Esophagus (tissue), 2 donors: ENCODE results near the gene FBXW2. TPM values are rescaled to one million over a fixed set of nuclear protein-coding genes. Genes with fewer than 3 reads are reported as not detected.

Experiments used
- H3K27ac ChIP-seq, 2 donors: one replicate each; pipeline ENCODE4 v1.5.1; 2013; ENCODE audit warnings: low read depth in 2 of 2, mild to moderate bottlenecking in 2 of 2, inconsistent platforms in 1 of 2, low read length in 1 of 2, moderate library complexity in 1 of 2
- H3K27me3 ChIP-seq, 2 donors: one replicate each; pipeline ENCODE4 v1.6.1; 2013; ENCODE audit warnings: low read length in 2 of 2, control low read depth in 1 of 2, mild to moderate bottlenecking in 1 of 2; ENCODE audit not compliant: insufficient read depth in 2 of 2, control insufficient read depth in 1 of 2
- H3K36me3 ChIP-seq, 2 donors: one replicate each; pipeline ENCODE4 v1.6.1; 2013; ENCODE audit warnings: low read length in 1 of 2; ENCODE audit not compliant: control insufficient read depth in 2 of 2, insufficient read depth in 2 of 2
- H3K4me1 ChIP-seq, 2 donors: one replicate each; pipeline ENCODE4 v1.6.1; 2013; ENCODE audit warnings: low read length in 1 of 2; ENCODE audit not compliant: control insufficient read depth in 2 of 2, insufficient read depth in 2 of 2
- H3K4me3 ChIP-seq, 2 donors: one replicate each; pipeline ENCODE4 v1.5.1; 2013; ENCODE audit warnings: low read length in 2 of 2, mild to moderate bottlenecking in 2 of 2, low read depth in 1 of 2, moderate library complexity in 1 of 2
- H3K9me3 ChIP-seq, 2 donors: one replicate each; pipeline ENCODE4 v1.6.1; 2013; ENCODE audit warnings: mild to moderate bottlenecking in 2 of 2, low read depth in 1 of 2, low read length in 1 of 2, moderate library complexity in 1 of 2; ENCODE audit not compliant: control insufficient read depth in 2 of 2, insufficient read depth in 1 of 2
- WGBS, 2 donors: extraction: QIAGEN DNeasy Blood & Tissue Kit; methylation state at CpG; one replicate each; pipeline ENCODE4 v1.1.7; 2013; 5-methylcytosine and 5-hydroxymethylcytosine counted together
- polyA plus RNA-seq, 2 donors: library from polyadenylated mRNA; stranded (reverse); fragments of 200-250 nt; gene quantifications; one replicate each; pipeline ENCODE4 v1.2.3, GENCODE V29; 2013
- donor health status: healthy with polysubstance abuse.
- donor health status: Bipolar disorder and iron deficiency.

FBXW2 gene
- polyA plus RNA-seq: 10 to 100 TPM in 1 of 2 donors, 1 to 10 TPM in 1; 7.1 to 15.7 TPM

GRCh38 chr9:120792898-120793765, at the start of gene FBXW2:
FBXW2 (minus strand) TSS chr9:120793416; CDS start chr9:120788258, 5,158 bp downstream.
- no peaks in the 10 kb centered on the region for H3K9me3 ChIP-seq
- H3K27me3 ChIP-seq: no peaks in the 10 kb centered on the region
- peaks cover 0 to 7% of the 10 kb centered on the region in 2 donors for H3K4me1 ChIP-seq
- WGBS, 2 donors: 0% methylated on average over 62 to 72 of the region's 72 CpGs
- peak within 1 kb of the TSS; percentile 86 to 87 for H3K4me3 ChIP-seq
- H3K36me3 ChIP-seq: no peaks in the 10 kb centered on the region
- H3K27ac ChIP-seq: peak within 1 kb of the TSS; percentile 93 to 97

GRCh38 chr9:120841930-120842684, 48.9 kb upstream of the FBXW2 start:
- 39 to 49% methylated on average over 18 of the region's 18 CpGs for WGBS, 2 donors
- Histone ChIP-seq H3K36me3 (no peaks in the 10 kb centered on the region), H3K27me3 (no peaks in the 10 kb centered on the region), H3K4me1 (peaks cover 3% of the 10 kb centered on the region in 2 donors), H3K9me3 (no peaks in the 10 kb centered on the region), H3K4me3 (peak overlapping the region; percentile 92), H3K27ac (peak overlapping the region; percentile 94 to 95)

- Histone ChIP-seq H3K9me3 (no peaks in the 10 kb centered on the region), H3K4me1 (peaks cover 3% of the 10 kb centered on the region in 2 donors)
These were observed 45.9 kb upstream of the FBXW2 start for GRCh38 chr9:120839146-120839545.

GRCh38 chr9:120837921-120838320, 44.7 kb upstream of the FBXW2 start:
- peaks cover 0 to 3% of the 10 kb centered on the region in 2 donors for H3K4me1 ChIP-seq
- no peaks in the 10 kb centered on the region for H3K9me3 ChIP-seq
- WGBS, 2 donors: 77 to 88% methylated on average over 3 of the region's 3 CpGs
- no peaks in the 10 kb centered on the region for H3K27me3 ChIP-seq
- H3K36me3 ChIP-seq: peaks cover 3 to 8% of the 10 kb centered on the region in 2 donors
- no peak overlapping the region for H3K27ac ChIP-seq
- no peak overlapping the region for H3K4me3 ChIP-seq

More at GRCh38 chr9:120839146-120839545, 45.9 kb upstream of the FBXW2 start:
- WGBS, 2 donors: 82 to 84% methylated on average over 2 of the region's 2 CpGs
- no peak overlapping the region for H3K27ac ChIP-seq
- no peak overlapping the region for H3K4me3 ChIP-seq
- no peaks in the 10 kb centered on the region for H3K27me3 ChIP-seq
- H3K36me3 ChIP-seq: peaks cover 0 to 2% of the 10 kb centered on the region in 2 donors

GRCh38 chr9:120833325-120833724, 40.1 kb upstream of the FBXW2 start:
- H3K27ac ChIP-seq: no peak overlapping the region
- H3K4me3 ChIP-seq: no peak overlapping the region
- H3K36me3 ChIP-seq: peaks cover 11 to 14% of the 10 kb centered on the region in 2 donors
- no peaks in the 10 kb centered on the region for H3K27me3 ChIP-seq
- no peaks in the 10 kb centered on the region for H3K4me1 ChIP-seq
- WGBS, 2 donors: 96% methylated on average over 7 of the region's 7 CpGs
- H3K9me3 ChIP-seq: no peaks in the 10 kb centered on the region

GRCh38 chr9:120832807-120833206, 39.6 kb upstream of the FBXW2 start:
- Histone ChIP-seq H3K27ac (no peak overlapping the region), H3K4me1 (no peaks in the 10 kb centered on the region), H3K9me3 (no peaks in the 10 kb centered on the region), H3K4me3 (no peak overlapping the region), H3K36me3 (peaks cover 11 to 14% of the 10 kb centered on the region in 2 donors), H3K27me3 (no peaks in the 10 kb centered on the region)

- no peaks in the 10 kb centered on the region for H3K9me3 ChIP-seq
- H3K27me3 ChIP-seq: no peaks in the 10 kb centered on the region
- H3K27ac ChIP-seq: no peak overlapping the region
- H3K4me1 ChIP-seq: no peaks in the 10 kb centered on the region
- H3K36me3 ChIP-seq: peaks cover 11 to 14% of the 10 kb centered on the region in 2 donors
- WGBS, 2 donors: 97 to 99% methylated on average over 3 of the region's 3 CpGs
- H3K4me3 ChIP-seq: no peak overlapping the region
These were observed 37.6 kb upstream of the FBXW2 start for GRCh38 chr9:120830865-120831264.

GRCh38 chr9:120830151-120830550, 36.9 kb upstream of the FBXW2 start:
- WGBS, 2 donors: 91 to 93% methylated on average over 3 of the region's 3 CpGs

GRCh38 chr9:120829650-120830049, 36.4 kb upstream of the FBXW2 start:
- Histone ChIP-seq H3K4me3 (no peak overlapping the region), H3K9me3 (no peaks in the 10 kb centered on the region), H3K27ac (no peak overlapping the region), H3K27me3 (no peaks in the 10 kb centered on the region), H3K36me3 (peaks cover 11 to 14% of the 10 kb centered on the region in 2 donors), H3K4me1 (no peaks in the 10 kb centered on the region)
- 88 to 97% methylated on average over 1 of the region's 1 CpG for WGBS, 2 donors

More at GRCh38 chr9:120830151-120830550, 36.9 kb upstream of the FBXW2 start:
- no peak overlapping the region for H3K4me3 ChIP-seq
- peaks cover 11 to 14% of the 10 kb centered on the region in 2 donors for H3K36me3 ChIP-seq
- H3K27ac ChIP-seq: no peak overlapping the region
- H3K9me3 ChIP-seq: no peaks in the 10 kb centered on the region
- H3K4me1 ChIP-seq: no peaks in the 10 kb centered on the region
- no peaks in the 10 kb centered on the region for H3K27me3 ChIP-seq
